ENCODE results near the gene ABI3BP. TPM values are rescaled to one million over a fixed set of nuclear protein-coding genes. Genes with fewer than 3 reads are reported as not detected.

ABI3BP gene
- total RNA-seq, 1 experiment from 2014 or later = 3.1 TPM

GRCh38 chr3:100999160-100999559 lies 5.9 kb upstream of the ABI3BP start:
- Mint-ChIP-seq H3K36me3 (ENCODE audit: insufficient read depth, unreplicated experiment) (no peaks in the 10 kb centered on the region), H3K9me3 (ENCODE audit: unreplicated experiment) (no peaks in the 10 kb centered on the region), H3K27me3 (ENCODE audit: insufficient read depth, unreplicated experiment) (no peaks in the 10 kb centered on the region), H3K4me1 (ENCODE audit: insufficient read depth, unreplicated experiment) (no peaks in the 10 kb centered on the region), H3K27ac (ENCODE audit: low read depth, unreplicated experiment) (no peak overlapping the region), H3K4me3 (ENCODE audit: unreplicated experiment) (no peak overlapping the region)
- no TSS peak for BruUV-seq (replicated peaks)
- CTCF ChIA-PET = interaction anchor here (0.7 kb wide), 1 partner anchor 11 kb away, joined by 3 read pairs; no protein-coding TSS in a partner anchor
- intact Hi-C loops (cut with micrococcal nuclease) = no loop called here
- no peak for DNase-seq (ENCODE audit: unreplicated experiment)
- TF ChIP-seq CTCF (IDR thresholded peaks at IDR 0.05; ENCODE audit: unreplicated experiment) = no peak
- POLR2A ChIA-PET = no interaction called here

- no peak overlapping the region for H3K4me3 Mint-ChIP-seq (ENCODE audit: unreplicated experiment)
- no peak overlapping the region for H3K27ac Mint-ChIP-seq (ENCODE audit: low read depth, unreplicated experiment)
- no peak for TF ChIP-seq CTCF (IDR thresholded peaks at IDR 0.05; ENCODE audit: unreplicated experiment)
- peaks cover under 1% of the 10 kb centered on the region for H3K4me1 Mint-ChIP-seq (ENCODE audit: insufficient read depth, unreplicated experiment)
- intact Hi-C loops (cut with micrococcal nuclease) = no loop called here
- no peaks in the 10 kb centered on the region for H3K27me3 Mint-ChIP-seq (ENCODE audit: insufficient read depth, unreplicated experiment)
- no peaks in the 10 kb centered on the region for H3K9me3 Mint-ChIP-seq (ENCODE audit: unreplicated experiment)
- ChIA-PET POLR2A (no interaction called here), CTCF (no interaction called here)
- no peak for DNase-seq (ENCODE audit: unreplicated experiment)
- BruUV-seq (replicated peaks) = no TSS peak
- no peaks in the 10 kb centered on the region for H3K36me3 Mint-ChIP-seq (ENCODE audit: insufficient read depth, unreplicated experiment)
These were observed 1.6 kb upstream of the ABI3BP start for GRCh38 chr3:100994809-100995208.

GRCh38 chr3:100994187-100994586 lies 966 bp upstream of the ABI3BP start:
- Mint-ChIP-seq H3K27ac (ENCODE audit: low read depth, unreplicated experiment) (no peak overlapping the region), H3K36me3 (ENCODE audit: insufficient read depth, unreplicated experiment) (no peaks in the 10 kb centered on the region), H3K27me3 (ENCODE audit: insufficient read depth, unreplicated experiment) (no peaks in the 10 kb centered on the region), H3K9me3 (ENCODE audit: unreplicated experiment) (no peaks in the 10 kb centered on the region), H3K4me3 (ENCODE audit: unreplicated experiment) (no peak overlapping the region), H3K4me1 (ENCODE audit: insufficient read depth, unreplicated experiment) (peaks cover 7% of the 10 kb centered on the region)
- no TSS peak for BruUV-seq (replicated peaks)
- intact Hi-C loops (cut with micrococcal nuclease) = no loop called here
- no peak for TF ChIP-seq CTCF (IDR thresholded peaks at IDR 0.05; ENCODE audit: unreplicated experiment)
- no peak for DNase-seq (ENCODE audit: unreplicated experiment)
- ChIA-PET CTCF (no interaction called here), POLR2A (interaction anchor here (1.6 to 1.7 kb wide), 2 partner anchors 22 to 37 kb away, joined by 5 read pairs; no protein-coding TSS in a partner anchor)

GRCh38 chr3:100992231-100993012 lies 799 bp downstream of the ABI3BP start:
- peak; percentile 20 for DNase-seq (ENCODE audit: unreplicated experiment)
- CTCF ChIA-PET = interaction anchor here (0.6 to 1.6 kb wide), 3 partner anchors 10 to 1132 kb away, joined by 3 to 5 read pairs (median 3); no protein-coding TSS in a partner anchor
- no TSS peak for BruUV-seq (replicated peaks)
- POLR2A ChIA-PET = interaction anchor here (0.7 to 1.7 kb wide), 5 partner anchors 20 to 35 kb away, joined by 3 to 5 read pairs (median 3); no protein-coding TSS in a partner anchor
- Mint-ChIP-seq H3K27me3 (ENCODE audit: insufficient read depth, unreplicated experiment) (no peaks in the 10 kb centered on the region), H3K27ac (ENCODE audit: low read depth, unreplicated experiment) (no peak overlapping the region), H3K36me3 (ENCODE audit: insufficient read depth, unreplicated experiment) (no peaks in the 10 kb centered on the region), H3K9me3 (ENCODE audit: unreplicated experiment) (no peaks in the 10 kb centered on the region), H3K4me1 (ENCODE audit: insufficient read depth, unreplicated experiment) (peaks cover 19% of the 10 kb centered on the region), H3K4me3 (ENCODE audit: unreplicated experiment) (no peak overlapping the region)
- intact Hi-C loops (cut with micrococcal nuclease) = no loop called here
- no peak for TF ChIP-seq CTCF (IDR thresholded peaks at IDR 0.05; ENCODE audit: unreplicated experiment)
